ENCODE data around the gene GNB1L. TPM values are rescaled to one million over a fixed set of nuclear protein-coding genes. Genes with fewer than 3 reads are reported as not detected.

Gene GNB1L
- 4.2 and 6.9 TPM in 2 replicates for total RNA-seq

GRCh38 chr22:19854778-19855503, at the start of gene GNB1L, which contains the start of gene RTL10:
Gene GNB1L (minus strand): TSS chr22:19854874. CDS start chr22:19821355, 33,519 bp downstream.
Gene RTL10 (minus strand): TSS chr22:19854874. CDS start chr22:19852261, 2,613 bp downstream.

DNA sequence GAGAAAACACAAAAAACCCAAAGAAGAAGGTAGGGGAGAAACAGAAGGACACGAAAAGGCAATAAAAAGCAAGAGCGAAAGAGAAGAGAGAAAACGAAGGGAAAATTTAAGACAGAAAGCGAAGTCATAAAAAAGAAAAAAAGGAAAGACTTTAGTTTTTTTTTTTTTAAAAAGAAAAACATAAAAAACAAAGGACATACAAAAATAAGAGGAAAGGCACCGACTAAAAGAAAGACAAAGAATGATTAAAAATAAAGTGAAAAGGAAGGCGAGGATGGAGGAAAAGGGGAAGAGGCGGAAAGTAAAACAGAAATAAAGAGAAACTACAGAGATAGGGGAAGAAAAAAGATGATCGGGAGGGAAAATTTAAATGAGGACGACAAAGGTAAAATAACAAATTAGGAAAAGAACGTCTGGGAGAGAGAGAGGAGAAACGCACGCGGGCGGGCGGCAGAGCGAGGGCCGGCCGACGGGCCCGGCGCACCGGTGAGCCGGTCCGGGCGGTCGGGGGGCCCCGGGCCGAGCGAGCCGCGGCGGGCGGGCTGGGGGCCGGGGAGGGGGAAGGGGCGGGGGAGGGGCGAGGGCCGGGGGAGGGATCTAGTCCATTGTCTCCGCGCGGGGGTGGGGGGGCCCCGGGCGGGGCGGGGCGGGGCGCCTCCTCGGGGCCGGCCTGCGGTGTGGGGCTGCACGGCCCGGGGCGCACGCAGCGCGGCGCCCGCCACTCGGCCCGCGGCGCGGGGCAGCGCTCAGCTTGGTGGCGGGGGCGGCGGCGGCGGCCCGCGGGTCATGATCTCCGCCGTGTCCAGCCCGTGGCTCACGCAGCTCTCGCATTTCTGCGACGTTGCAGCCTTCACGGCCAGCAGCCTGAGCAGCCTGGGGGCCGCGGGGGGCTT, 94.4 kb downstream of the GNB1L start, which contains the start of gene TBX1:
Gene TBX1 (plus strand): TSS at position 721 of the 893 bp plus-strand sequence. CDS start 66 bp downstream, at position 787.

Other genes with a start within 250 kb of the GNB1L start
- gene SEPTIN5, start 140.4 kb downstream of the GNB1L start, total RNA-seq: 18.4 and 34.6 TPM in 2 replicates
- gene GP1BB, start 131.3 kb downstream of the GNB1L start, total RNA-seq: 0.57 and 2.3 TPM in 2 replicates
- 11.2 and 27.4 TPM in 2 replicates for gene TBX1, start 94.1 kb downstream of the GNB1L start, total RNA-seq
- gene RTL10, start within 50 bp of the GNB1L start, total RNA-seq: 24.8 and 29.7 TPM in 2 replicates
- 186 and 298 TPM in 2 replicates for gene COMT, start 86.9 kb upstream of the GNB1L start, total RNA-seq
- 67.8 and 124 TPM in 2 replicates for gene TXNRD2, start 86.9 kb upstream of the GNB1L start, total RNA-seq
- gene ARVCF, start 161.9 kb upstream of the GNB1L start, total RNA-seq: 95.7 and 108 TPM in 2 replicates
- 44.8 and 51.6 TPM in 2 replicates for gene TANGO2, start 166.2 kb upstream of the GNB1L start, total RNA-seq
- 36.0 and 36.3 TPM in 2 replicates for gene DGCR8, start 225.4 kb upstream of the GNB1L start, total RNA-seq

All from vein endothelial cell (primary cell).